Natural killer cell (primary cell): ENCODE measurements around the gene EXOC4. TPM values are rescaled to one million over a fixed set of nuclear protein-coding genes. Genes with fewer than 3 reads are reported as not detected.

Source experiments
- ATAC-seq, 3 donors: fragments of 150-1000 bp in 2 of 3; fragments of 200-7000 bp in 1 of 3; cut with Tn5 transposase; 1 replicate in 1 of 3; 2 replicates in 2 of 3; pipeline ENCODE4 v1.10.0; 2021; ENCODE audit warnings: mild to moderate bottlenecking in 2 of 3, moderate library complexity in 2 of 3
- DNase-seq, 2 donors: peaks; one replicate each; pipeline versions ENCODE4 v3.0.0 to v3.0.0-alpha.2; 2013 to 2021; ENCODE audit warnings: mixed read lengths in 1 of 2
- H3K27ac ChIP-seq: one replicate; pipeline ENCODE4 v1.5.1; 2013; ENCODE audit warnings: mild to moderate bottlenecking, low read length
- H3K27me3 ChIP-seq: one replicate; pipeline ENCODE4 v1.6.1; 2013; ENCODE audit warnings: low read length; ENCODE audit not compliant: control insufficient read depth, insufficient read depth
- H3K36me3 ChIP-seq: one replicate; pipeline ENCODE4 v1.6.1; 2013; ENCODE audit warnings: low read length; ENCODE audit not compliant: control insufficient read depth, insufficient read depth
- H3K4me1 ChIP-seq: one replicate; pipeline ENCODE4 v1.6.1; 2013; ENCODE audit warnings: low read length; ENCODE audit not compliant: control insufficient read depth, insufficient read depth
- H3K4me3 ChIP-seq: one replicate; pipeline ENCODE4 v1.5.1; 2013; ENCODE audit warnings: low read length
- H3K9me3 ChIP-seq: one replicate; pipeline ENCODE4 v1.6.1; 2013; ENCODE audit warnings: low read length; ENCODE audit not compliant: control insufficient read depth, insufficient read depth
- H3K27ac Mint-ChIP-seq, 2 donors: one replicate each; pipeline ENCODE4 v1.8.0; 2022; ENCODE audit warnings: mild to moderate bottlenecking in 2 of 2, mixed read lengths in 2 of 2, moderate library complexity in 1 of 2
- H3K27me3 Mint-ChIP-seq, 2 donors: one replicate each; pipeline ENCODE4 v1.8.0; 2022; ENCODE audit warnings: low read depth in 2 of 2, mixed read lengths in 2 of 2
- H3K36me3 Mint-ChIP-seq: one replicate; pipeline ENCODE4 v1.8.0; 2022; ENCODE audit warnings: mixed read lengths
- H3K4me1 Mint-ChIP-seq, 2 donors: one replicate each; pipeline ENCODE4 v1.8.0; 2022; ENCODE audit warnings: mixed read lengths in 2 of 2
- H3K4me3 Mint-ChIP-seq: one replicate; pipeline ENCODE4 v1.8.0; 2022; ENCODE audit warnings: mild to moderate bottlenecking, moderate library complexity, mixed read lengths
- H3K9me3 Mint-ChIP-seq, 2 donors: one replicate each; pipeline ENCODE4 v1.8.0; 2022; ENCODE audit warnings: mixed read lengths in 2 of 2
- CTCF ChIP-seq: fragments of 200-600 bp; IDR thresholded peaks from one replicate; pipeline ENCODE4 v1.8.0; 2022; ENCODE audit warnings: antibody characterized with exemption
- WGBS: methylation state at CpG from one replicate; pipeline ENCODE4 v1.1.7; 2013; ENCODE audit warnings: missing lambda C conversion rate; ENCODE audit not compliant: insufficient coverage; 5-methylcytosine and 5-hydroxymethylcytosine counted together
- intact Hi-C: fragments of 100-400 bp; cut with micrococcal nuclease; formaldehyde crosslinking; loops from one replicate; pipeline ENCODE4 v1.14.2; 2022
- total RNA-seq, 4 donors: library from RNA; stranded (reverse); fragments of 120-200 nt in 1 of 4; gene quantifications; one replicate each; pipeline versions ENCODE4 v1.2.3 to v1.2.4, GENCODE V29; 2013 to 2022

Gene EXOC4
- total RNA-seq, 3 donors from 2014 or later (not counting 1 experiment from before 2014, with no cell fraction given) = 105 to 148 (median 123) TPM

DNA sequence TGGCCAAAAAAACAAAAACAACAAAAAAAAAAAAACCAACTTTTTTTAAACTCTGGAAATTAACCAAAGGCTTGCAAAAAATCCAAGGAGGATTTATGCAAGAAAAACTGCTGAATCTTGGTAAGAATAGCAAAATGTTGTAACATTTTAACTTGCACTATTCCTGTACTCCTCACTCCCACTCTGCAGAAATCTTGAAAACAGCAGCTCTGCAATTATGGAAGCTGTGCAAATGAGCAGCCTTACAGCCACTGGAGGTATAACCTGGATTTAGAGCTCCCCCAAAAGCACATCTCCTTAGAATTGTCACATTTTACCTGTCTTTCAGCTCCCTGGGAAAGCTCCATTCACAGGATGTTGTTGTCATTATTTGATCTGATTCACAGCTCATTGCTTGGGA, 832.4 kb downstream of the EXOC4 start:
- Mint-ChIP-seq H3K36me3 (peaks cover 12% of the 10 kb centered on the region), H3K27ac (no peak overlapping the region), H3K9me3 (peaks cover 4 to 8% of the 10 kb centered on the region in 2 donors), H3K4me3 (no peak overlapping the region), H3K27me3 (no peaks in the 10 kb centered on the region), H3K4me1 (no peaks in the 10 kb centered on the region)
- no peak for ATAC-seq
- intact Hi-C loops = no loop called here
- Histone ChIP-seq H3K27me3 (no peaks in the 10 kb centered on the region), H3K27ac (no peak overlapping the region), H3K36me3 (no peaks in the 10 kb centered on the region), H3K9me3 (no peaks in the 10 kb centered on the region), H3K4me3 (no peak overlapping the region), H3K4me1 (no peaks in the 10 kb centered on the region)
- DNase-seq = no peak
- no peak for TF ChIP-seq CTCF

DNA sequence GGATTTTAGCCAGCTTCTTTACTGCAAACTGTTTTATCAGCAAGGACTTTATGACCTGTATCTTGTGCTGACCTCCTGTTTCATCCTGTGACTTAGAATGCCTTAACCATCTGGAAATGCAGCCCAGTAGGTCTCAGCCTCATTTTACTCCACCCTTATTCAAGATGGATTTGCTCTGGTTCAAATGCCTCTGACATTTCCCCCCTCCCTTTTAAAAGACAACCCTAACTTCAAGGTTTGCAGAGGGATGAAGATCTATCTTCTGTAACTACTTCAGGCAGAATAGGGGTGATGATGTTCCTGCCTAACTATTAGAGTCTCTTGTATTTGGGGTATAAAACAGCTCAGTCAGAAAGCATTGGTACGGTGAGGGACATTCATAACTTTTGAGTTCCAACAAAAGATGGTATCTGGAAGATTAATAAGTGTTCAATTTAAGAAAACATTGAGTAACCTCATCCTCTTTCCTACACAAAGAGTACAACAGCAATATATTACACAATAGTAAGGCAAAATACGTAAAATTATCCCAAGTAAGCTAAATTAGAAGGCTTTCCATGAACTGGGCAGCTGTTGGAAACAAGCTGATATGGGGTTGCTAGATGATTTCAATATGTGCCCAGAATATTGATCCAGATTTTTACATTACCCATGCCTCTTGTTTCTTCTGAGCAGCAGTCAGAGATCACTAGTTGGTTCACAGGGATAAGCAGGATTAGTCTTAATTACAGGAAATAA, 834.3 kb downstream of the EXOC4 start:
- 70% methylated on average over 2 of the region's 2 CpGs for WGBS
- DNase-seq = no peak
- no peaks in the 10 kb centered on the region for H3K27me3 ChIP-seq
- Mint-ChIP-seq H3K36me3 (peaks cover 13% of the 10 kb centered on the region), H3K4me1 (no peaks in the 10 kb centered on the region), H3K27me3 (no peaks in the 10 kb centered on the region), H3K9me3 (peaks cover 4 to 8% of the 10 kb centered on the region in 2 donors), H3K4me3 (no peak overlapping the region), H3K27ac (no peak overlapping the region)
- no peaks in the 10 kb centered on the region for H3K36me3 ChIP-seq
- intact Hi-C loops = no loop called here
- peaks cover 4% of the 10 kb centered on the region for H3K9me3 ChIP-seq
- H3K4me1 ChIP-seq = no peaks in the 10 kb centered on the region
- no peak overlapping the region for H3K4me3 ChIP-seq
- ATAC-seq = no peak
- no peak for TF ChIP-seq CTCF
- H3K27ac ChIP-seq = no peak overlapping the region

GRCh38 chr7:134088199-134088598, 835.3 kb downstream of the EXOC4 start:
- peaks cover 4 to 8% of the 10 kb centered on the region in 2 donors for H3K9me3 Mint-ChIP-seq
- Histone ChIP-seq H3K4me3 (no peak overlapping the region), H3K27ac (no peak overlapping the region), H3K27me3 (no peaks in the 10 kb centered on the region), H3K9me3 (peaks cover 4% of the 10 kb centered on the region), H3K36me3 (no peaks in the 10 kb centered on the region), H3K4me1 (no peaks in the 10 kb centered on the region)
- no peaks in the 10 kb centered on the region for H3K4me1 Mint-ChIP-seq
- H3K36me3 Mint-ChIP-seq = peaks cover 18% of the 10 kb centered on the region
- H3K4me3 Mint-ChIP-seq = no peak overlapping the region
- DNase-seq (no peak), ATAC-seq (no peak)
- H3K27me3 Mint-ChIP-seq = no peaks in the 10 kb centered on the region
- TF ChIP-seq CTCF = no peak
- intact Hi-C loops = no loop called here
- no peak overlapping the region for H3K27ac Mint-ChIP-seq

DNA sequence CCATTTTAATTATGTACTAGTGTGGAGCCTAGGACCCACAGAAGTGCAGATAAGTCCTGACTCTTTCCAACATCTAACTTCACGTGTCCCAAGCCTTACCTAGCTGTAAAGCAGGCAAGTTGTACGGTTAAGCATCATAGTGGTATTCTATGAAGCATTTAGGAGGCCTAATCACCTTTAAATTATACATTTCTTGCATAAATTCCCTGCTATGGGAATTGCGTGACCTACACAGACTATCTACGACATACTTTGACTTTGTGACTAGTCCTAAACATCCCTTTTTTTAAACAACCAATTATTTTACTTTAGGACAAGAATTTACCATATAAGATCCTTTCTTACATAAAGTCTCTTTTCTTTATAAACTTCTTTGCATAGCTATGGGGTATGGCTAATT, 836.6 kb downstream of the EXOC4 start:
- no peak for DNase-seq
- intact Hi-C loops = no loop called here
- Mint-ChIP-seq H3K27me3 (no peaks in the 10 kb centered on the region), H3K4me3 (no peak overlapping the region), H3K36me3 (peaks cover 29% of the 10 kb centered on the region), H3K4me1 (no peaks in the 10 kb centered on the region), H3K27ac (no peak overlapping the region), H3K9me3 (peaks cover 9 to 16% of the 10 kb centered on the region in 2 donors)
- H3K36me3 ChIP-seq = no peaks in the 10 kb centered on the region
- ATAC-seq = no peak
- no peak overlapping the region for H3K27ac ChIP-seq
- no peak overlapping the region for H3K4me3 ChIP-seq
- H3K27me3 ChIP-seq = no peaks in the 10 kb centered on the region
- H3K4me1 ChIP-seq = no peaks in the 10 kb centered on the region
- no peak for TF ChIP-seq CTCF
- WGBS = 78% methylated on average over 4 of the region's 4 CpGs
- peaks cover 4% of the 10 kb centered on the region for H3K9me3 ChIP-seq
